ENCODE measurements around the gene POLQ.

The POLQ gene

GRCh38 chr3:121491683-121492320 lies 54.0 kb downstream of the POLQ start:
- H3K4me2 ChIP-seq (ENCODE audit: low read length): no peak overlapping the region
- H3K27ac ChIP-seq (ENCODE audit: low read depth, low read length): no peak overlapping the region
- H3K9me2 ChIP-seq (replicated peaks; ENCODE audit: control insufficient read depth, low read length): no peaks in the 10 kb centered on the region
- H4K20me1 ChIP-seq (ENCODE audit: control insufficient read depth, insufficient read depth, low read depth, low read length): no peaks in the 10 kb centered on the region
- TF ChIP-seq CTCF (IDR thresholded peaks at IDR 0.05; ENCODE audit: low read depth, low read length, poor library complexity, severe bottlenecking) (no peak), EZH2phosphoT487 (IDR thresholded peaks at IDR 0.05; ENCODE audit: borderline replicate concordance, low read length) (no peak)
- H3F3A ChIP-seq (ENCODE audit: control insufficient read depth, insufficient read depth): peaks cover 2% of the 10 kb centered on the region; the same call in 1 of the 2 replicates
- H3K36me3 ChIP-seq (ENCODE audit: control insufficient read depth, low read length): peaks cover 80% of the 10 kb centered on the region
- H3K9me3 ChIP-seq (ENCODE audit: control insufficient read depth, insufficient read depth, low read length): no peaks in the 10 kb centered on the region
- no peaks in the 10 kb centered on the region for H3K27me3 ChIP-seq (ENCODE audit: control insufficient read depth, low read length)
- H3K4me3 ChIP-seq (ENCODE audit: low read length): no peak overlapping the region
- H3K4me1 ChIP-seq (ENCODE audit: control insufficient read depth, low read length): no peaks in the 10 kb centered on the region
- H3K79me2 ChIP-seq (ENCODE audit: control insufficient read depth, low read length): no peaks in the 10 kb centered on the region

GRCh38 chr3:121490161-121490560 lies 55.6 kb downstream of the POLQ start:
- H3K4me3 ChIP-seq (ENCODE audit: low read length): no peak overlapping the region
- H3F3A ChIP-seq (ENCODE audit: control insufficient read depth, insufficient read depth): peaks cover 2% of the 10 kb centered on the region; the same call in 1 of the 2 replicates
- H3K79me2 ChIP-seq (ENCODE audit: control insufficient read depth, low read length): no peaks in the 10 kb centered on the region
- peaks cover 79% of the 10 kb centered on the region for H3K36me3 ChIP-seq (ENCODE audit: control insufficient read depth, low read length)
- no peak overlapping the region for H3K27ac ChIP-seq (ENCODE audit: low read depth, low read length)
- no peaks in the 10 kb centered on the region for H4K20me1 ChIP-seq (ENCODE audit: control insufficient read depth, insufficient read depth, low read depth, low read length)
- TF ChIP-seq EZH2phosphoT487 (IDR thresholded peaks at IDR 0.05; ENCODE audit: borderline replicate concordance, low read length) (no peak), CTCF (IDR thresholded peaks at IDR 0.05; ENCODE audit: low read depth, low read length, poor library complexity, severe bottlenecking) (no peak)
- H3K4me2 ChIP-seq (ENCODE audit: low read length): no peak overlapping the region
- H3K27me3 ChIP-seq (ENCODE audit: control insufficient read depth, low read length): no peaks in the 10 kb centered on the region
- no peaks in the 10 kb centered on the region for H3K9me2 ChIP-seq (replicated peaks; ENCODE audit: control insufficient read depth, low read length)
- no peaks in the 10 kb centered on the region for H3K9me3 ChIP-seq (ENCODE audit: control insufficient read depth, insufficient read depth, low read length)
- H3K4me1 ChIP-seq (ENCODE audit: control insufficient read depth, low read length): no peaks in the 10 kb centered on the region

GRCh38 chr3:121488628-121489027 lies 57.2 kb downstream of the POLQ start:
- no peaks in the 10 kb centered on the region for H3K79me2 ChIP-seq (ENCODE audit: control insufficient read depth, low read length)
- peaks cover 2% of the 10 kb centered on the region; the same call in 1 of the 2 replicates for H3F3A ChIP-seq (ENCODE audit: control insufficient read depth, insufficient read depth)
- H3K27ac ChIP-seq (ENCODE audit: low read depth, low read length): no peak overlapping the region
- no peaks in the 10 kb centered on the region for H4K20me1 ChIP-seq (ENCODE audit: control insufficient read depth, insufficient read depth, low read depth, low read length)
- no peak for TF ChIP-seq EZH2phosphoT487 (IDR thresholded peaks at IDR 0.05; ENCODE audit: borderline replicate concordance, low read length)
- no peak for TF ChIP-seq CTCF (IDR thresholded peaks at IDR 0.05; ENCODE audit: low read depth, low read length, poor library complexity, severe bottlenecking)
- peaks cover 81% of the 10 kb centered on the region for H3K36me3 ChIP-seq (ENCODE audit: control insufficient read depth, low read length)
- H3K27me3 ChIP-seq (ENCODE audit: control insufficient read depth, low read length): no peaks in the 10 kb centered on the region
- H3K4me1 ChIP-seq (ENCODE audit: control insufficient read depth, low read length): no peaks in the 10 kb centered on the region
- H3K9me3 ChIP-seq (ENCODE audit: control insufficient read depth, insufficient read depth, low read length): no peaks in the 10 kb centered on the region
- H3K4me2 ChIP-seq (ENCODE audit: low read length): no peak overlapping the region
- no peaks in the 10 kb centered on the region for H3K9me2 ChIP-seq (replicated peaks; ENCODE audit: control insufficient read depth, low read length)
- no peak overlapping the region for H3K4me3 ChIP-seq (ENCODE audit: low read length)
